SK-N-SH (cell line): Measurements from ENCODE around the gene SLC2A1. TPM values are rescaled to one million over a fixed set of nuclear protein-coding genes. Genes with fewer than 3 reads are reported as not detected.

Source experiments
- CTCF ChIA-PET: fragments of 300-600, 350-600 bp; formaldehyde crosslinking; extraction: SDS; loops from one replicate; lab custom pipeline; 2021; lab: Yijun Ruan, JAX
- POLR2A ChIA-PET: fragments of 350-600 bp; sonication (Branson Sonifier 250); formaldehyde crosslinking; extraction: SDS; loops from one replicate; lab custom pipeline; 2020; ENCODE audit warnings: antibody characterized with exemption, inconsistent platforms; lab: Yijun Ruan, JAX
- DNase-seq: peaks from one replicate; pipeline ENCODE4 v3.0.0; 2012
- H2AFZ ChIP-seq: fragments of 200-600 bp; sonication (generic); 2 replicates; pipeline ENCODE4 v1.8.1; 2016; ENCODE audit warnings: antibody characterized with exemption, mild to moderate bottlenecking, low read depth
- H3F3A ChIP-seq: fragments of 200-600 bp; sonication (generic); replicated peaks from 2 replicates; pipeline ENCODE3; 2016; ENCODE audit warnings: antibody characterized with exemption, mild to moderate bottlenecking; ENCODE audit not compliant: insufficient read depth
- H3K27ac ChIP-seq, 2 experiments: fragments of 200-500 bp in 1 of 2; fragments of 200-600 bp in 1 of 2; sonication (Bioruptor generic) in 1 of 2; sonication (generic), shearing (Covaris generic) in 1 of 2; 2 replicates each; pipeline versions ENCODE4 v1.5.1 to v1.6.1; 2014 to 2016; ENCODE audit warnings: low read depth in 2 of 2, inconsistent platforms in 1 of 2, low read length in 1 of 2, mild to moderate bottlenecking in 1 of 2, mixed read lengths in 1 of 2
- H3K27me3 ChIP-seq: fragments of 200-600 bp; sonication (generic), shearing (Covaris generic); 2 replicates; pipeline ENCODE4 v1.6.1; 2016; ENCODE audit warnings: mixed run types; ENCODE audit not compliant: insufficient read depth
- H3K36me3 ChIP-seq, 2 experiments: fragments of 200-500 bp in 1 of 2; fragments of 200-600 bp in 1 of 2; sonication (Bioruptor generic) in 1 of 2; sonication (generic) in 1 of 2; replicated peaks in 1 of 2; 2 replicates each; pipeline versions ENCODE3 to v1.5.1; 2014 to 2016; ENCODE audit warnings: low read length in 1 of 2, mild to moderate bottlenecking in 1 of 2; ENCODE audit not compliant: insufficient read depth in 2 of 2, control insufficient read depth in 1 of 2
- H3K4me1 ChIP-seq, 2 experiments: fragments of 200-500 bp in 1 of 2; fragments of 200-600 bp in 1 of 2; sonication (Bioruptor generic) in 1 of 2; sonication (generic), shearing (Covaris generic) in 1 of 2; 2 replicates each; pipeline versions ENCODE4 v1.5.1 to v1.6.1; 2014 to 2016; ENCODE audit warnings: low read depth in 1 of 2, low read length in 1 of 2, mixed run types in 1 of 2; ENCODE audit not compliant: insufficient read depth in 2 of 2, control insufficient read depth in 1 of 2
- H3K4me2 ChIP-seq: fragments of 200-600 bp; sonication (generic), shearing (Covaris generic); 2 replicates; pipeline ENCODE4 v1.6.1; 2017; ENCODE audit warnings: mixed run types
- H3K4me3 ChIP-seq, 2 experiments: fragments of 200-500 bp in 1 of 2; fragments of 200-600 bp in 1 of 2; sonication (Bioruptor generic) in 1 of 2; sonication (generic), shearing (Covaris generic) in 1 of 2; 2 replicates each; pipeline versions ENCODE4 v1.5.1 to v1.8.1; 2014 to 2016; ENCODE audit warnings: low read depth in 2 of 2, inconsistent platforms in 1 of 2, low read length in 1 of 2, mild to moderate bottlenecking in 1 of 2, mixed read lengths in 1 of 2, moderate library complexity in 1 of 2
- H3K79me2 ChIP-seq: fragments of 200-600 bp; sonication (generic); 2 replicates; pipeline ENCODE4 v1.8.1; 2017; ENCODE audit warnings: mild to moderate bottlenecking; ENCODE audit not compliant: insufficient read depth
- H3K9ac ChIP-seq: fragments of 200-600 bp; sonication (generic); 2 replicates; pipeline ENCODE4 v1.6.1; 2017; ENCODE audit warnings: mixed run types
- H3K9me2 ChIP-seq: fragments of 200-600 bp; sonication (generic); 2 replicates; pipeline ENCODE4 v1.6.1; 2017; ENCODE audit warnings: mixed run types
- H3K9me3 ChIP-seq: fragments of 200-600 bp; sonication (generic); 2 replicates; pipeline ENCODE4 v1.6.1; 2017; ENCODE audit warnings: mixed run types, mild to moderate bottlenecking, moderate library complexity
- H4K20me1 ChIP-seq: fragments of 200-600 bp; sonication (generic); 2 replicates; pipeline ENCODE4 v1.6.1; 2017; ENCODE audit warnings: mild to moderate bottlenecking, mixed run types; ENCODE audit not compliant: insufficient read depth
- EP300 ChIP-seq, 2 experiments: IDR thresholded peaks; 2 replicates each; pipeline versions ENCODE4 v1.4.0 to v1.6.1; 2012; ENCODE audit warnings: borderline replicate concordance in 1 of 2, low read depth in 1 of 2, low read length in 1 of 2
- FOSL2 ChIP-seq: IDR thresholded peaks from 2 replicates; pipeline ENCODE4 v1.4.0; 2012; ENCODE audit warnings: low read depth, mild to moderate bottlenecking, moderate library complexity, borderline replicate concordance
- FOXM1 ChIP-seq: IDR thresholded peaks from 2 replicates; pipeline ENCODE4 v1.4.0; 2012; ENCODE audit warnings: low read depth, mild to moderate bottlenecking
- GATA2 ChIP-seq: sonication (generic); formaldehyde crosslinking; IDR thresholded peaks from 2 replicates; pipeline ENCODE4 v1.5.0; 2020; ENCODE audit warnings: mild to moderate bottlenecking, missing genetic modification reagents
- MAX ChIP-seq: IDR thresholded peaks from 2 replicates; pipeline ENCODE4 v1.4.0; 2012; ENCODE audit warnings: low read depth
- MEF2A ChIP-seq: IDR thresholded peaks from 2 replicates; pipeline ENCODE4 v1.4.0; 2012; ENCODE audit warnings: low read depth, borderline replicate concordance
- NFIC ChIP-seq: IDR thresholded peaks from 2 replicates; pipeline ENCODE4 v1.4.0; 2012; ENCODE audit warnings: borderline replicate concordance
- RCOR1 ChIP-seq: fragments of 150-350 bp; IDR thresholded peaks from 2 replicates; pipeline ENCODE4 v1.6.1; 2017; ENCODE audit warnings: antibody characterized with exemption, low read length
- REST ChIP-seq: IDR thresholded peaks from 2 replicates; pipeline ENCODE4 v1.6.1; 2012; ENCODE audit warnings: mild to moderate bottlenecking, low read depth, low read length, moderate library complexity
- RFX5 ChIP-seq: IDR thresholded peaks from 2 replicates; pipeline ENCODE4 v1.6.1; 2012; ENCODE audit warnings: mild to moderate bottlenecking, improper control_type of control experiment, low read length
- TAF1 ChIP-seq: IDR thresholded peaks from 2 replicates; pipeline ENCODE4 v1.6.1; 2012; ENCODE audit warnings: low read depth, mild to moderate bottlenecking, low read length, moderate library complexity, borderline replicate concordance
- TCF12 ChIP-seq: IDR thresholded peaks from 2 replicates; pipeline ENCODE4 v1.4.0; 2012
- WGBS: methylation state at CpG from one replicate; pipeline ENCODE4 v1.1.6; 2017; ENCODE audit warnings: low lambda C conversion rate; 5-methylcytosine and 5-hydroxymethylcytosine counted together
- polyA plus RNA-seq, 3 experiments: library from polyadenylated mRNA; depleted of rRNA; stranded (reverse); fragments of >200 nt; gene quantifications; 2 replicates each; pipeline ENCODE4 v1.2.3, GENCODE V29; 2012
- TF ChIP-seq, protein P1 (sequence below): IDR thresholded peaks from 2 replicates; pipeline ENCODE4 v1.4.0; 2012; ENCODE audit warnings: low read depth, borderline replicate concordance

The SLC2A1 gene
- polyA plus RNA-seq, 1 of the 3 experiments (the other 2 are of a cell fraction) = 63.8 TPM

GRCh38 chr1:42979036-42979430 lies 20.4 kb upstream of the SLC2A1 start:
- Histone ChIP-seq H4K20me1 (no peaks in the 10 kb centered on the region), H3K4me1 (peaks cover 3 to 48% of the 10 kb centered on the region in 2 experiments; a peak in 3 of 4 replicates), H3K4me2 (no peak overlapping the region; the same call in 1 of the 2 replicates), H3K4me3 (no peak overlapping the region), H3K9ac (no peak overlapping the region), H3K9me2 (no peaks in the 10 kb centered on the region), H3K79me2 (no peaks in the 10 kb centered on the region), H3K36me3 (no peaks in the 10 kb centered on the region), H3K27me3 (no peaks in the 10 kb centered on the region), H3K27ac (no peak overlapping the region), H2AFZ (no peak overlapping the region), H3F3A (no peaks in the 10 kb centered on the region), H3K9me3 (no peaks in the 10 kb centered on the region)
- no peak for TF ChIP-seq FOSL2
- TF ChIP-seq MAX = no peak
- TF ChIP-seq FOXM1 = no peak
- no peak for TF ChIP-seq GATA2 (CRISPR knock-in tag)
- no peak for TF ChIP-seq EP300 (IDR thresholded peaks at IDR 0.05; ENCODE audit: borderline replicate concordance in 1 of 2, low read depth in 1 of 2, low read length in 1 of 2)
- no peak for TF ChIP-seq RFX5
- TF ChIP-seq TAF1 = no peak
- TF ChIP-seq RCOR1 = no peak
- TF ChIP-seq NFIC = no peak
- CTCF ChIA-PET = interaction anchor here (1.0 kb wide), 1 partner anchor 56 kb away, joined by 3 read pairs; no protein-coding TSS in a partner anchor
- 93% methylated on average over 2 of the region's 2 CpGs for WGBS
- POLR2A ChIA-PET = no interaction called here
- no peak for DNase-seq

DNA sequence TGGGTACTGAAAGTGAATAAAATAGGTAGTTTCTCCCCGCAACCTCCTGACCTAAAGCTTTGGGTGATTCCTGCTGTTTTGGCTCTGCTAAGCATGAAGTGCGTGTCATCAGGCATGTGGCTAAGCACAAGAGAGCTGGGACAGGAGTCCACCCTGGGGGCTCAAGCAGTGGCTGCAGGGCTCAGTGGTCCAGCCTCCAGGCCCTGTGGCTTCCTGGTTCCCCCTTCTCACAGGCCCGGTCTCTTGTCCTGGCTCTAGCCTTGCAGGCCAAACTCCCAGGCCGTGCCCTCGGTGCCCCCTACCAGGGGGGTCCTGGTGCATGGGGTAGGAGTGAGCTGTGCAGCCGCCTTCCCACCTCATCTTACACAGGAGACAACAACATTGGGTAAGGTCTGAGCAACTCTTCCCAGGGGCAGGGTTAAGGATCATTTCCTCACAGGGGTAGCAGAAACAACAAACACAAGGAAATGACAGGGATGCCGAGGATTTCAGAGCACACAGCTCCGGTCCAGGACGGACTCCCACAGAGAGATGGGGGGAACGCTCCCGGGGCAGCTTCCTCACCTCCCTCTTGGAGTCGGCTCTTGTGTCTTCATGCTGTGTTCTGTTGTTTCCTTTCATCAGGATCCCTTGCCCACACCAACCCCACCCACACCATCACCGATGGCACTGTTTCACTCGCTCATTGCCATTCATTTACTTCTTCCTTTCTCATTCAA lies 19.8 kb upstream of the SLC2A1 start:
- Histone ChIP-seq H3K27ac (no peak overlapping the region), H3K79me2 (no peaks in the 10 kb centered on the region), H3K9me3 (no peaks in the 10 kb centered on the region), H3K27me3 (no peaks in the 10 kb centered on the region), H3K4me1 (peaks cover 3 to 45% of the 10 kb centered on the region in 2 experiments; a peak in 3 of 4 replicates), H4K20me1 (no peaks in the 10 kb centered on the region), H3F3A (no peaks in the 10 kb centered on the region), H2AFZ (no peak overlapping the region), H3K4me2 (no peak overlapping the region; the same call in 1 of the 2 replicates), H3K36me3 (no peaks in the 10 kb centered on the region), H3K9ac (no peak overlapping the region), H3K4me3 (no peak overlapping the region), H3K9me2 (no peaks in the 10 kb centered on the region)
- CTCF ChIA-PET = interaction anchor here (1.1 to 1.3 kb wide), 2 partner anchors 55 to 201 kb away, joined by 4 read pairs; no protein-coding TSS in a partner anchor
- WGBS = 92% methylated on average over 8 of the region's 14 CpGs
- POLR2A ChIA-PET = no interaction called here
- no peak for DNase-seq
- TF ChIP-seq FOXM1 (no peak), MEF2A (no peak), TCF12 (no peak), REST (no peak)
- TF ChIP-seq, protein P1, sequence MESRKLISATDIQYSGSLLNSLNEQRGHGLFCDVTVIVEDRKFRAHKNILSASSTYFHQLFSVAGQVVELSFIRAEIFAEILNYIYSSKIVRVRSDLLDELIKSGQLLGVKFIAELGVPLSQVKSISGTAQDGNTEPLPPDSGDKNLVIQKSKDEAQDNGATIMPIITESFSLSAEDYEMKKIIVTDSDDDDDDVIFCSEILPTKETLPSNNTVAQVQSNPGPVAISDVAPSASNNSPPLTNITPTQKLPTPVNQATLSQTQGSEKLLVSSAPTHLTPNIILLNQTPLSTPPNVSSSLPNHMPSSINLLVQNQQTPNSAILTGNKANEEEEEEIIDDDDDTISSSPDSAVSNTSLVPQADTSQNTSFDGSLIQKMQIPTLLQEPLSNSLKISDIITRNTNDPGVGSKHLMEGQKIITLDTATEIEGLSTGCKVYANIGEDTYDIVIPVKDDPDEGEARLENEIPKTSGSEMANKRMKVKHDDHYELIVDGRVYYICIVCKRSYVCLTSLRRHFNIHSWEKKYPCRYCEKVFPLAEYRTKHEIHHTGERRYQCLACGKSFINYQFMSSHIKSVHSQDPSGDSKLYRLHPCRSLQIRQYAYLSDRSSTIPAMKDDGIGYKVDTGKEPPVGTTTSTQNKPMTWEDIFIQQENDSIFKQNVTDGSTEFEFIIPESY = no peak
